HL-60 (cell line): ENCODE measurements around the gene SYNC.

Experiments used
- POLR2AphosphoS5 ChIP-seq: IDR thresholded peaks from 2 replicates; pipeline ENCODE4 v1.6.1; 2012; ENCODE audit warnings: low read depth
- REST ChIP-seq: IDR thresholded peaks from 2 replicates; pipeline ENCODE4 v1.6.1; 2012; ENCODE audit warnings: low read depth; ENCODE audit not compliant: insufficient replicate concordance
- SPI1 ChIP-seq: IDR thresholded peaks from 2 replicates; pipeline ENCODE4 v1.6.1; 2012; ENCODE audit warnings: low read depth, mild to moderate bottlenecking, borderline replicate concordance
- TF ChIP-seq, protein P1 (sequence below): IDR thresholded peaks from one replicate; pipeline ENCODE4 v1.5.1; 2011; ENCODE audit warnings: low read length, control low read depth, inconsistent platforms; ENCODE audit not compliant: insufficient read depth

DNA sequence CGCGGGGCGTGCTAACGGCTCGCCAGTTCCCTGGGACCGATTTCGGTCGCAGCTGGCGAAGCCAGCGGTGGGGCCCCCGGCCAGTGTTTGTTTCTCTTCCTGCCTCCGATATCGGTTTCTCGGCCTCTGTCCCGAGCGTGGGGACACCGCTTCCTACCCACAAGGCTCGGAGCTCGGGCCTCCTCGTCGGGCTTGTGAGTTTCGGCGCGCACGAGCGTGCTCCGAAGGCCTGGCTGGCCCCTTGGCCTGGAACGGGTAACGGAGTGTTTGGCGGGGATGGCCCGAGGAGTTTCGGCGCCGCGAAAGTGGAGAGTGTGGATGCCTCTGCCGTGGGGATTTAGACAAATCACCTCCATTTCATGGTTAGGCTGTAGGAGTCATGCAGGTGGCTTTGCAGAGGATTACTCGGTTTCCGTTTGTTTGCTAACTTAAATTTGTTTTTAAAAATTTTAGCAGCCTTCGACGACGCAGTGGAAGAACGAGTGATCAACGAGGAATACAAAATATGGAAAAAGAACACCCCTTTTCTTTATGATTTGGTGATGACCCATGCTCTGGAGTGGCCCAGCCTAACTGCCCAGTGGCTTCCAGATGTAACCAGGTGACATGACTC, 51.0 kb downstream of the SYNC start:
- TF ChIP-seq REST (no peak), SPI1 (no peak), POLR2AphosphoS5 (no peak; the same call in 1 of the 2 replicates)
- TF ChIP-seq, protein P1, sequence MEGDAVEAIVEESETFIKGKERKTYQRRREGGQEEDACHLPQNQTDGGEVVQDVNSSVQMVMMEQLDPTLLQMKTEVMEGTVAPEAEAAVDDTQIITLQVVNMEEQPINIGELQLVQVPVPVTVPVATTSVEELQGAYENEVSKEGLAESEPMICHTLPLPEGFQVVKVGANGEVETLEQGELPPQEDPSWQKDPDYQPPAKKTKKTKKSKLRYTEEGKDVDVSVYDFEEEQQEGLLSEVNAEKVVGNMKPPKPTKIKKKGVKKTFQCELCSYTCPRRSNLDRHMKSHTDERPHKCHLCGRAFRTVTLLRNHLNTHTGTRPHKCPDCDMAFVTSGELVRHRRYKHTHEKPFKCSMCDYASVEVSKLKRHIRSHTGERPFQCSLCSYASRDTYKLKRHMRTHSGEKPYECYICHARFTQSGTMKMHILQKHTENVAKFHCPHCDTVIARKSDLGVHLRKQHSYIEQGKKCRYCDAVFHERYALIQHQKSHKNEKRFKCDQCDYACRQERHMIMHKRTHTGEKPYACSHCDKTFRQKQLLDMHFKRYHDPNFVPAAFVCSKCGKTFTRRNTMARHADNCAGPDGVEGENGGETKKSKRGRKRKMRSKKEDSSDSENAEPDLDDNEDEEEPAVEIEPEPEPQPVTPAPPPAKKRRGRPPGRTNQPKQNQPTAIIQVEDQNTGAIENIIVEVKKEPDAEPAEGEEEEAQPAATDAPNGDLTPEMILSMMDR: no peak
